GM18499 (cell line): ENCODE results near the gene MYO16.

ENCODE experiments used
- ATAC-seq: cut with Tn5 transposase; IDR thresholded peaks from one replicate; pipeline ENCODE4 v1.9.1; 2021; ENCODE audit warnings: moderate number of reproducible peaks; ENCODE audit not compliant: insufficient read depth, unreplicated experiment

Gene MYO16

GRCh38 chr13:108629181-108629752 is at the start of gene MYO16:
Gene MYO16 (plus strand): TSS chr13:108629611. CDS start chr13:108629845, 234 bp downstream.
- ATAC-seq: no peak

GRCh38 chr13:108586826-108587225 is 42.6 kb upstream of the MYO16 start:
- no peak for ATAC-seq

DNA sequence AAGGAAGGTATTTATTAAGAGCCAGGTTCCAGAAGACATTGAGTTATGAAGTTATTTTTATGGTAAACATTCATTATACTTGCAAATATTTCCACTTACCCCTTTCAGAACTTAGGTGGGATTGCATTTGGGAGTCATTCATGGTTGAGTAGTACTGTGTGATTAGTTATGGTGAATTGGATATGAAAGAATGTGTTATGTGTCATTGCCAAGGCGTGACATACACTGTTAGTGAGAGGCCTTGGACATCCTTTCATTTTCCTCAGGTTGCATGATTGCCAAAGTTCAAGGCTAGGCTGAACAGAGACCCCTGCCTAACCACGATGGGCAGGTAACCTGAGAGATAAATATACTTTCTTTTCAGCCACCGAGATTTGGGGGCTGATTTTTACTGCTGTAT is 40.9 kb upstream of the MYO16 start:
- ATAC-seq: no peak

GRCh38 chr13:108594153-108594552 is 35.3 kb upstream of the MYO16 start:
- no peak for ATAC-seq

GRCh38 chr13:108595436-108596274 is 33.8 kb upstream of the MYO16 start:
- ATAC-seq: no peak

- no peak for ATAC-seq
Measured at GRCh38 chr13:108597943-108598342, 31.5 kb upstream of the MYO16 start.

- ATAC-seq: no peak
Measured at GRCh38 chr13:108606424-108606823, 23.0 kb upstream of the MYO16 start.

- no peak for ATAC-seq
Measured at GRCh38 chr13:108609353-108609752, 20.1 kb upstream of the MYO16 start.

DNA sequence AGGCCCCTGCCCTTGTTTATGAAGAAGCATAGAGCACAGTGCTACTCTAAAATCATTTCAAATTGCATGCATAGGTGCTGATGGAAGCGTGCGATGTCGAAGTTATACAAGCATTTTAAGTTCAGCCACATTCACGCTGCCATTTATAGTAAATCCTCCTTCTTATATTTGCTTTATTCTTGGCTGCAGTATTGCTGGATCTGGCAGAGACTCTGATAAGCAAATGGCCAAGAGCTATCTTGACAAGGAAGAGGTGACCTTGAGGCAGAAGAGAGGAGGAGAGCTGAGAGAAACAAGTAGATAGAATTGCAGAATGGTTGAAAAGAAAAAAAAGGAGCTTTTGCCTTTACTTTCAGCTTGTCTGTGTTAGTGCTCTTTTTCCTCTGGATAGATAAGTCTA is 18.9 kb upstream of the MYO16 start:
- no peak for ATAC-seq

- ATAC-seq: no peak
Measured at GRCh38 chr13:108615241-108615640, 14.2 kb upstream of the MYO16 start.

- no peak for ATAC-seq
Measured at GRCh38 chr13:108618233-108618632, 11.2 kb upstream of the MYO16 start.

DNA sequence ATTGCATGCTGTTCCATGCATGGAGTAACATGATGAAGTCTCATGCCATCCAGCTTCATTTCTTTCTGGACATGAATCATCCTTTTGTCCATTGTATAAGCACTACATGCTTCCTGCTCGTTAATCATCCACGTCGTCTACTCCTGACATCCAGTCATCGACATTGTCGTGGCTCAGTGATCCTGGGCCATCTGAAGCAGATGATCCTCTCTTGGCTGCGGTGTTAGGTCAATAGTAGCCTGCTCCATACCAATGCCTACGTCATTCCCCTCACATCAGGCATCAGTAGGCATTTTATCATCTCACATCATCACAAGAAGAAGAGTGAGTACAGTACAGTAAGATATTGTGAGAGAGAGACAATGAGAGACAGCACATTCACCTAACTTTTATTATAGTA is 7.9 kb upstream of the MYO16 start:
- ATAC-seq: no peak

- no peak for ATAC-seq
Measured at GRCh38 chr13:108624108-108624507, 5.3 kb upstream of the MYO16 start.

DNA sequence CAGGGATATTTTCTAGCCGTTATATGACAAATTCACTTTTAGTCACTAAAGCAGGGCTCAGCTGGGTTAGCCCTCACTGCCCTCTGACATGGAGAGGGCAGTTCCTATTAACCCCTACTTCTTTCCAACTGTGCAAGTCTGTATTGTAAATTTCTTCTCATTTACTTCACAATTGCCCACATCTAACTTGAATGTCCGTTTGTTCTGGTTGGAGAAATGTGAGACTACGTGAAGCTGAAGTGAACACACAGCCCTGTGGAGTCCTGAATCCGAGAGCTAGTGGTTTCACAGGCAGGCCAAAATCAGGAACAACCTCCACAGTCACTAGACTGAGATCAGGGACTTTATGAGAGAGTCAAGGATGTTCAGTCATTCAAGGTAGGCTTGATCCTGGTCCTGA is 4.4 kb upstream of the MYO16 start:
- ATAC-seq: no peak

- no peak for ATAC-seq
Measured at GRCh38 chr13:108629988-108630387, 577 bp downstream of the MYO16 start.

DNA sequence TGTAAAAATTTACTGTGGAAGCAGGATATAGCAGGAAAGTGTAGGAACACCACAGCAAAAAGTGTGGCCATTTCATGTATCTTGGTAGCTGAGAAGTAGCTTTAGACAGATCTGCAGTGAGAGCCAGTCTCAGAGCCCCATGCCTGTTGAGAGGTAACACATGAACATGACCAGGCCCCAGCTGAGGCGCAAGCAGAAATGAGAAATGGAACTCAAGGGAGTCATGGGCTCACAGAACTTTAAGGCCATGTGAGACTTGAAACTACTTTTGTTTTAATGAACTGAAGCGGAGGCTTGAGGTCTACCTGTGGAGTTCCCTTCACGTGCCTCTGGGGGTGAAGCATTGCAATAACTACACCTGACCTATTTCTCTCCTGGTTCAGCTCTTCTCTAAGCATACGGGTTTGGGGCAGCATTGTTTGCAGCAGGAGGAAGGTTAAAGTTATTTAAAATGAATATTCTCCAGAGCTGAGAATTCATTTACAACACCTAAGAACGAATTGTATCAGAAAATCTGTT is 3.3 kb downstream of the MYO16 start:
- ATAC-seq: no peak

GRCh38 chr13:108638901-108639300 is 9.5 kb downstream of the MYO16 start:
- no peak for ATAC-seq

GRCh38 chr13:108643646-108644353 is 14.4 kb downstream of the MYO16 start:
- ATAC-seq: no peak

GRCh38 chr13:108645376-108645775 is 16.0 kb downstream of the MYO16 start:
- ATAC-seq: no peak

- ATAC-seq: no peak
Measured at GRCh38 chr13:108650271-108650670, 20.9 kb downstream of the MYO16 start.

GRCh38 chr13:108656742-108657141 is 27.3 kb downstream of the MYO16 start:
- ATAC-seq: no peak
